IMR-90 (cell line): ENCODE data around the gene MYH6. TPM values are rescaled to one million over a fixed set of nuclear protein-coding genes. Genes with fewer than 3 reads are reported as not detected.

Experiments used
- ATAC-seq: fragments of 200-7000 bp; cut with Tn5 transposase; 2 replicates; pipeline ENCODE4 v1.9.1; 2020; ENCODE audit warnings: low read depth, mild to moderate bottlenecking, moderate library complexity
- BruUV-seq: library from RNA; stranded (reverse); fragments of 400-500 nt; replicated peaks from 2 replicates; lab custom pipeline; 2021; lab: Mats Ljungman, UMichigan
- CTCF ChIA-PET: fragments of 300-600 bp; formaldehyde crosslinking; extraction: SDS; loops from one replicate; lab custom pipeline; 2021; ENCODE audit warnings: antibody characterized with exemption; lab: Yijun Ruan, JAX
- POLR2A ChIA-PET: fragments of 300-600 bp; sonication (Branson Sonifier 250); formaldehyde crosslinking; loops from one replicate; lab custom pipeline; 2022; ENCODE audit warnings: antibody characterized with exemption; ENCODE audit not compliant: unreplicated experiment; lab: Charles Lee
- DNase-seq: peaks from one replicate; pipeline ENCODE4 v3.0.0; 2013
- H2AFZ ChIP-seq: replicated peaks from 2 replicates; pipeline ENCODE3; 2013; ENCODE audit warnings: low read length, mild to moderate bottlenecking; ENCODE audit not compliant: poor library complexity
- H2AK5ac ChIP-seq: 2 replicates; pipeline ENCODE4 v1.6.1; 2013; ENCODE audit warnings: low read depth, low read length, inconsistent platforms
- H2AK9ac ChIP-seq: replicated peaks from 2 replicates; pipeline ENCODE3; 2013; ENCODE audit warnings: mild to moderate bottlenecking, low read depth, low read length, moderate library complexity; ENCODE audit not compliant: poor library complexity
- H2BK120ac ChIP-seq: 2 replicates; pipeline ENCODE4 v1.6.1; 2013; ENCODE audit warnings: low read depth, low read length, inconsistent platforms
- H2BK15ac ChIP-seq: 3 replicates; pipeline ENCODE4 v1.6.1; 2013; ENCODE audit warnings: low read depth, low read length, inconsistent platforms
- H2BK20ac ChIP-seq: 2 replicates; pipeline ENCODE4 v1.6.1; 2013; ENCODE audit warnings: low read depth, mild to moderate bottlenecking, inconsistent platforms, low read length, moderate library complexity
- H2BK5ac ChIP-seq: 2 replicates; pipeline ENCODE4 v1.6.1; 2013; ENCODE audit warnings: mild to moderate bottlenecking, low read depth, low read length, inconsistent platforms; ENCODE audit not compliant: poor library complexity, severe bottlenecking
- H3K14ac ChIP-seq: replicated peaks from 2 replicates; pipeline ENCODE4 v1.6.1; 2013; ENCODE audit warnings: low read depth, low read length, inconsistent platforms
- H3K18ac ChIP-seq: 2 replicates; pipeline ENCODE4 v1.6.1; 2013; ENCODE audit warnings: low read depth, low read length, control low read depth
- H3K23ac ChIP-seq: 2 replicates; pipeline ENCODE4 v1.6.1; 2013; ENCODE audit warnings: low read depth, low read length, inconsistent platforms
- H3K27ac ChIP-seq: 2 replicates; pipeline ENCODE4 v1.5.1; 2013; ENCODE audit warnings: mild to moderate bottlenecking, control low read depth, low read length; ENCODE audit not compliant: insufficient read depth
- H3K27me3 ChIP-seq: 2 replicates; pipeline ENCODE4 v1.6.1; 2013; ENCODE audit warnings: low read length; ENCODE audit not compliant: control insufficient read depth, insufficient read depth
- H3K36me3 ChIP-seq: 2 replicates; pipeline ENCODE4 v1.6.1; 2013; ENCODE audit warnings: low read length, mixed read lengths; ENCODE audit not compliant: control insufficient read depth, insufficient read depth
- H3K4ac ChIP-seq: 2 replicates; pipeline ENCODE4 v1.6.1; 2013; ENCODE audit warnings: low read depth, low read length, inconsistent platforms
- H3K4me1 ChIP-seq: 2 replicates; pipeline ENCODE4 v1.6.1; 2013; ENCODE audit warnings: low read length, mixed read lengths; ENCODE audit not compliant: control insufficient read depth, insufficient read depth
- H3K4me2 ChIP-seq: 2 replicates; pipeline ENCODE4 v1.6.1; 2013; ENCODE audit warnings: low read depth, mild to moderate bottlenecking, control low read depth, low read length, moderate library complexity
- H3K4me3 ChIP-seq: 2 replicates; pipeline ENCODE4 v1.5.1; 2013; ENCODE audit warnings: low read depth, mild to moderate bottlenecking, control low read depth, low read length, moderate library complexity; ENCODE audit not compliant: insufficient read depth
- H3K56ac ChIP-seq: 2 replicates; pipeline ENCODE4 v1.6.1; 2013; ENCODE audit warnings: low read length, inconsistent platforms; ENCODE audit not compliant: insufficient read depth; ENCODE audit errors: extremely low read depth
- H3K79me1 ChIP-seq, 2 experiments: 2 replicates each; pipeline ENCODE4 v1.6.1; 2013; ENCODE audit warnings: low read length in 2 of 2, inconsistent platforms in 1 of 2, low read depth in 1 of 2
- H3K9ac ChIP-seq: 2 replicates; pipeline ENCODE4 v1.6.1; 2013; ENCODE audit warnings: low read depth, low read length, control low read depth
- H3K9me1 ChIP-seq: 2 replicates; pipeline ENCODE4 v1.6.1; 2013; ENCODE audit warnings: low read length, inconsistent platforms; ENCODE audit not compliant: insufficient read depth
- H3K9me3 ChIP-seq: 2 replicates; pipeline ENCODE4 v1.6.1; 2013; ENCODE audit warnings: low read length; ENCODE audit not compliant: control insufficient read depth, insufficient read depth
- H4K20me1 ChIP-seq: 2 replicates; pipeline ENCODE4 v1.6.1; 2013; ENCODE audit warnings: low read length, inconsistent platforms; ENCODE audit not compliant: insufficient read depth
- H4K5ac ChIP-seq: 2 replicates; pipeline ENCODE4 v1.6.1; 2013; ENCODE audit warnings: mild to moderate bottlenecking, low read depth, low read length, control low read depth
- H4K8ac ChIP-seq, 2 experiments: 2 replicates each; pipeline ENCODE4 v1.6.1; 2013; ENCODE audit warnings: low read depth in 2 of 2, low read length in 2 of 2, control low read depth in 1 of 2, inconsistent platforms in 1 of 2
- H4K91ac ChIP-seq: 2 replicates; pipeline ENCODE4 v1.6.1; 2013; ENCODE audit warnings: low read depth, low read length, inconsistent platforms; ENCODE audit not compliant: insufficient read depth
- BHLHE40 ChIP-seq: fragments of 150-350 bp; IDR thresholded peaks from 2 replicates; pipeline ENCODE4 v1.6.1; 2016; ENCODE audit warnings: mild to moderate bottlenecking, low read depth, low read length
- CEBPB ChIP-seq: IDR thresholded peaks from 2 replicates; pipeline ENCODE4 v1.6.1; 2012; ENCODE audit warnings: low read depth, low read length, improper control_type of control experiment
- CHD1 ChIP-seq: IDR thresholded peaks from 2 replicates; pipeline ENCODE4 v1.6.1; 2012; ENCODE audit warnings: low read depth, low read length, improper control_type of control experiment
- FOS ChIP-seq: fragments of 150-350 bp; IDR thresholded peaks from 2 replicates; pipeline ENCODE4 v1.6.1; 2016; ENCODE audit warnings: low read depth, low read length
- MAFK ChIP-seq: IDR thresholded peaks from 2 replicates; pipeline ENCODE4 v1.6.1; 2012; ENCODE audit warnings: low read depth, low read length, improper control_type of control experiment
- MAZ ChIP-seq: IDR thresholded peaks from 2 replicates; pipeline ENCODE4 v1.6.1; 2012; ENCODE audit warnings: low read depth, mild to moderate bottlenecking, low read length, improper control_type of control experiment, moderate library complexity, borderline replicate concordance
- MXI1 ChIP-seq: IDR thresholded peaks from 2 replicates; pipeline ENCODE4 v1.6.1; 2012; ENCODE audit warnings: low read depth, mild to moderate bottlenecking, low read length, moderate library complexity, borderline replicate concordance
- NFE2L2 ChIP-seq: fragments of 150-350 bp; IDR thresholded peaks from 2 replicates; pipeline ENCODE4 v1.6.1; 2016; ENCODE audit warnings: low read depth, mild to moderate bottlenecking, low read length
- POLR2A ChIP-seq: IDR thresholded peaks from 2 replicates; pipeline ENCODE4 v1.6.1; 2012; ENCODE audit warnings: mild to moderate bottlenecking, low read depth, low read length
- RAD21 ChIP-seq: IDR thresholded peaks from 2 replicates; pipeline ENCODE4 v1.6.1; 2012; ENCODE audit warnings: low read length, improper control_type of control experiment
- RCOR1 ChIP-seq: IDR thresholded peaks from 2 replicates; pipeline ENCODE4 v1.6.1; 2012; ENCODE audit warnings: mild to moderate bottlenecking, low read length, improper control_type of control experiment; ENCODE audit not compliant: insufficient replicate concordance
- RFX5 ChIP-seq: IDR thresholded peaks from 2 replicates; pipeline ENCODE4 v1.8.0; 2012; ENCODE audit warnings: low read depth, mild to moderate bottlenecking, low read length, moderate library complexity
- SMC3 ChIP-seq: fragments of 150-350 bp; IDR thresholded peaks from 2 replicates; pipeline ENCODE4 v1.6.1; 2016; ENCODE audit warnings: low read depth, mild to moderate bottlenecking, antibody characterized with exemption, low read length, moderate library complexity
- WGBS, 2 experiments: methylation state at CpG; one replicate each; pipeline versions ENCODE4 v1.1.5 to v1.1.7; 2013; ENCODE audit warnings: missing lambda C conversion rate in 2 of 2; ENCODE audit not compliant: insufficient read length in 1 of 2; ENCODE audit errors: extremely low coverage in 2 of 2; 5-methylcytosine and 5-hydroxymethylcytosine counted together
- dilution Hi-C: fragments of 300-500 bp; cut with HindIII; formaldehyde crosslinking; loops from one replicate; pipeline ENCODE4 v1.14.3; 2018; ENCODE audit warnings: low sequenced_read_pairs; ENCODE audit not compliant: unreplicated experiment
- in situ Hi-C: fragments of 300-500 bp; cut with MboI; formaldehyde crosslinking; loops from 3 replicates; pipeline ENCODE4 v1.14.3; 2019; ENCODE audit warnings: low sequenced_read_pairs, inconsistent platforms, mixed read lengths
- intact Hi-C: fragments of 100-400 bp; cut with micrococcal nuclease; formaldehyde crosslinking; loops from 2 replicates; pipeline ENCODE4 v1.10.0; 2022
- polyA plus RNA-seq, 3 experiments: library from polyadenylated mRNA; depleted of rRNA; stranded (reverse); fragments of >200 nt; gene quantifications; 2 replicates each; pipeline ENCODE4 v1.2.3, GENCODE V29; 2012; ENCODE audit warnings: low replicate concordance in 1 of 3
- total RNA-seq: library from RNA; depleted of rRNA; stranded (reverse); fragments of >200 nt; gene quantifications from 2 replicates; pipeline ENCODE4 v1.2.3, GENCODE V29; 2012
- TF ChIP-seq, protein P1 (sequence below): conservative IDR thresholded peaks from 2 replicates; pipeline ENCODE4 v1.5.1; 2012; ENCODE audit warnings: mild to moderate bottlenecking, low read depth, low read length, improper control_type of control experiment
- TF ChIP-seq, protein P2 (sequence below): fragments of 150-350 bp; IDR thresholded peaks from 2 replicates; pipeline ENCODE4 v1.6.1; 2017; ENCODE audit warnings: mild to moderate bottlenecking, antibody characterized with exemption, low read length, low read depth
- TF ChIP-seq, protein P3 (sequence below): fragments of 150-350 bp; IDR thresholded peaks from 2 replicates; pipeline ENCODE4 v1.6.1; 2016; ENCODE audit warnings: low read depth, mild to moderate bottlenecking, low read length, moderate library complexity, borderline replicate concordance

MYH6 gene
- total and polyA plus RNA-seq, 2 of the 4 experiments (the other 2 are of a cell fraction) = not detected

DNA sequence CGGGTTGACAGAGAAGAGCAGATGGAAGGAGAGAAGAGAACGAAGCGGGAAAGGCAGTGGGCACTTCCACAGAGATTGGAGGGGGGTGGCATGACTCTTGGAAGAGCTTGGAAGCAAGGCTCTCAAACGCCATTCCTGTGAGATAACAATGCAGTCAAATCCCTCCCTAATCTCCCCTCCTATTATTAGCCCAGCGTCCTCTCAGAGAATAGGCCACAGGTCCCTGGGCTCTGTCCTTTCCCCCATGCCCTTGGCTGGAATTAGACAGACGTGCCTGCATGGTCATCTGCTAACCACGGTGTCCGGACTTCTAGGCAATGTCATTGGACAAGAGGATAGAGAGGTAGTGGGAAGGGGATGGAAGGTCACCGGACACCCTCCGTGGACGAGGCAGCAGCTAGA lies 35.3 kb upstream of the MYH6 start:
- Histone ChIP-seq H4K5ac (no peak overlapping the region), H3K56ac (no peak overlapping the region), H3K79me1 (no peaks in the 10 kb centered on the region), H2BK20ac (no peak overlapping the region), H2AK5ac (no peak overlapping the region), H3K9me1 (no peaks in the 10 kb centered on the region; the same call in 1 of the 2 replicates), H2AK9ac (no peak overlapping the region), H3K9ac (no peak overlapping the region), H3K4me1 (no peaks in the 10 kb centered on the region), H4K20me1 (no peaks in the 10 kb centered on the region), H3K4me2 (no peak overlapping the region), H2BK5ac (no peak overlapping the region), H3K23ac (no peak overlapping the region), H3K14ac (no peak overlapping the region), H3K9me3 (no peaks in the 10 kb centered on the region), H3K27ac (no peak overlapping the region), H4K91ac (no peak overlapping the region), H3K4ac (no peak overlapping the region), H3K18ac (no peak overlapping the region), H2BK15ac (no peak overlapping the region), H4K8ac (no peak overlapping the region), H3K36me3 (no peaks in the 10 kb centered on the region), H2BK120ac (no peak overlapping the region), H3K27me3 (peaks cover 20% of the 10 kb centered on the region), H2AFZ (no peak overlapping the region), H3K4me3 (no peak overlapping the region)
- ChIA-PET POLR2A (no interaction called here), CTCF (no interaction called here)
- dilution Hi-C loops = no loop called here
- TF ChIP-seq, protein P1, sequence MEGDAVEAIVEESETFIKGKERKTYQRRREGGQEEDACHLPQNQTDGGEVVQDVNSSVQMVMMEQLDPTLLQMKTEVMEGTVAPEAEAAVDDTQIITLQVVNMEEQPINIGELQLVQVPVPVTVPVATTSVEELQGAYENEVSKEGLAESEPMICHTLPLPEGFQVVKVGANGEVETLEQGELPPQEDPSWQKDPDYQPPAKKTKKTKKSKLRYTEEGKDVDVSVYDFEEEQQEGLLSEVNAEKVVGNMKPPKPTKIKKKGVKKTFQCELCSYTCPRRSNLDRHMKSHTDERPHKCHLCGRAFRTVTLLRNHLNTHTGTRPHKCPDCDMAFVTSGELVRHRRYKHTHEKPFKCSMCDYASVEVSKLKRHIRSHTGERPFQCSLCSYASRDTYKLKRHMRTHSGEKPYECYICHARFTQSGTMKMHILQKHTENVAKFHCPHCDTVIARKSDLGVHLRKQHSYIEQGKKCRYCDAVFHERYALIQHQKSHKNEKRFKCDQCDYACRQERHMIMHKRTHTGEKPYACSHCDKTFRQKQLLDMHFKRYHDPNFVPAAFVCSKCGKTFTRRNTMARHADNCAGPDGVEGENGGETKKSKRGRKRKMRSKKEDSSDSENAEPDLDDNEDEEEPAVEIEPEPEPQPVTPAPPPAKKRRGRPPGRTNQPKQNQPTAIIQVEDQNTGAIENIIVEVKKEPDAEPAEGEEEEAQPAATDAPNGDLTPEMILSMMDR = no peak
- TF ChIP-seq POLR2A (no peak), RAD21 (no peak), RCOR1 (no peak), SMC3 (no peak), NFE2L2 (no peak), MAZ (no peak), MXI1 (no peak), CEBPB (no peak), MAFK (no peak), CHD1 (no peak), RFX5 (no peak), FOS (no peak), BHLHE40 (no peak)
- TF ChIP-seq, protein P2, sequence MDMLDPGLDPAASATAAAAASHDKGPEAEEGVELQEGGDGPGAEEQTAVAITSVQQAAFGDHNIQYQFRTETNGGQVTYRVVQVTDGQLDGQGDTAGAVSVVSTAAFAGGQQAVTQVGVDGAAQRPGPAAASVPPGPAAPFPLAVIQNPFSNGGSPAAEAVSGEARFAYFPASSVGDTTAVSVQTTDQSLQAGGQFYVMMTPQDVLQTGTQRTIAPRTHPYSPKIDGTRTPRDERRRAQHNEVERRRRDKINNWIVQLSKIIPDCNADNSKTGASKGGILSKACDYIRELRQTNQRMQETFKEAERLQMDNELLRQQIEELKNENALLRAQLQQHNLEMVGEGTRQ = no peak
- TF ChIP-seq, protein P3, sequence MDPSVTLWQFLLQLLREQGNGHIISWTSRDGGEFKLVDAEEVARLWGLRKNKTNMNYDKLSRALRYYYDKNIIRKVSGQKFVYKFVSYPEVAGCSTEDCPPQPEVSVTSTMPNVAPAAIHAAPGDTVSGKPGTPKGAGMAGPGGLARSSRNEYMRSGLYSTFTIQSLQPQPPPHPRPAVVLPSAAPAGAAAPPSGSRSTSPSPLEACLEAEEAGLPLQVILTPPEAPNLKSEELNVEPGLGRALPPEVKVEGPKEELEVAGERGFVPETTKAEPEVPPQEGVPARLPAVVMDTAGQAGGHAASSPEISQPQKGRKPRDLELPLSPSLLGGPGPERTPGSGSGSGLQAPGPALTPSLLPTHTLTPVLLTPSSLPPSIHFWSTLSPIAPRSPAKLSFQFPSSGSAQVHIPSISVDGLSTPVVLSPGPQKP = no peak
- 51% methylated on average over 5 of the region's 11 CpGs; no CpG with 5 or more reads in 1 of the 2 experiments for WGBS, 2 experiments
- DNase-seq = no peak
- in situ Hi-C loops = no loop called here
- intact Hi-C loops = no loop called here
- ATAC-seq = no peak
- BruUV-seq = no TSS peak
